Activated CD4-positive, alpha-beta T cell treated with anti-CD3 and anti-CD28 coated beads, Interleukin-2, Interleukin-6, amounts not matched to agents 100 ng/mL and 50 ng/mL, durations not matched to agents 16 hours and 8 hours (primary cell): ENCODE measurements around the gene FBLN2.
"Not testable (repeated sequence)": the region's sequence is repeated elsewhere in the genome, so short reads cannot be mapped to it uniquely, and the experiment has no call there.

Source experiments
- DNase-seq: peaks from one replicate; pipeline ENCODE4 v3.0.0-alpha.2; 2020

The FBLN2 gene

DNA sequence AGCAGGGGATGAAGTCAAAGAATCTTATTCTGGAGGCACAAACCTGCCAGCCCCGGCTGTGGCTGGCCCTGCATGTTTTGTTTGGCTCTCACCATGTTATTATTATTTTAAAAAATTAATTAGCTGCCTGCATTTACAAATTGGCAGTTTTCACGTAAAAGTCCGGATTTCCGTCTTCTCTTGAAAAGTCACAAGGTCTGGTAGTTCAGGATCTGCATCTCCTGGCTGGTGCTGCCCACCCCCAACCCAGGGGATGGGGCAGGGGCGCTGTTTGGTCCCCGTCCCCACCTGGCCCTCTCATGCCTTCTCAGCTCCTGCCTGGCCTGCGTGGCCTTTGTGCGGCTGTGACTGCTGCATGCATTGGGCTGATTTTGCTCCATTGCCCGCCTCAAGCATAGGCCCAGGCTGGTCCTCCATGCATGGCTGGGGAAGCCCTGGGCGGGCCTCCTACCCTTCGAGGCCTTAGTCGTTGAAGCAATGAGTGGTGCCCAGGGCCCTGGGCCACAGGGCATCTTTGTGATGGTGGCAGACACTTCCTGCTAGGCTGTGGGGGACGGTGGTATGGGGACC lies 2.0 kb downstream of the FBLN2 start:
- DNase-seq, result no peak

DNA sequence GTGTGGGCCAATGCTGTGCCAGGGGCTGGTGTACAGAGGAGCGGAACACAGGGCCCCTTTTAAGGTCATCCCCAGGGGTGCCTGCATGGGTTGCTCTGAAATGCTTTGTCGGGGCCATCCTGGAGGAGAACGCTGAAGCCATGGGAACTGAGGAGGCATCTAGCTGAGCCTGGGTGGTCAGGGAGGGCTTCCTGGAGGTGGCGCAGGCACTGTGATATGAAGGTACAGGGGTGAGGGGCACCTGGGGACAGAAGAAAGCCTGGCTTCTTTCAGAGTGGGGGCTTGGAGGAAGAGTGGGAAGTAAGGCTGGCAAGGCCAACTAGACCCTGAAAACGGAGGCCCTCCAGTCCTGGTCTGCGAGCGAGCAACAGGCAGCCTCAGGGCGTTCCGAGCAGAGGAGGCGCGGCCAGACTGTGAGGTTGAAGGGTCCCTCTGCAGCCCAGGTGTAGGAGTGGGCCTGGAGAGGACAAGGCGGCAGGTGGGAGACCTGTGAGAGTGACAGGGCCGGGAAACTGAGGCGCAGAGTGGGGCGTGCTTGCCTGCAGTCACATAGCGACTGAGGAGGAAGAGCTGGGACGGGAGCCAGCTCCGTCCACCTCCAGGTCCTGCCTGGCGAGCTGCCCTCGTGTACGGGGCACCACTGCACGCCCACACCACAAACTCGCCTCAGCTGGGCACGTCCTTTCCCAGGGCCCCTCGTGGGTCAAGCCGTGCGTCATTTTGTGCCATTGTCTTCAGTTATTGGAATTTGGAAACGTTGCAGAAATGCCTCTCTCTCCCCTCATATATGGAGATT lies 4.1 kb downstream of the FBLN2 start:
- no peak for DNase-seq

- DNase-seq, result no peak
These were observed 4.8 kb downstream of the FBLN2 start for GRCh38 chr3:13553686-13554085.

- no peak for DNase-seq
These were observed 6.8 kb downstream of the FBLN2 start for GRCh38 chr3:13555753-13556152.

DNA sequence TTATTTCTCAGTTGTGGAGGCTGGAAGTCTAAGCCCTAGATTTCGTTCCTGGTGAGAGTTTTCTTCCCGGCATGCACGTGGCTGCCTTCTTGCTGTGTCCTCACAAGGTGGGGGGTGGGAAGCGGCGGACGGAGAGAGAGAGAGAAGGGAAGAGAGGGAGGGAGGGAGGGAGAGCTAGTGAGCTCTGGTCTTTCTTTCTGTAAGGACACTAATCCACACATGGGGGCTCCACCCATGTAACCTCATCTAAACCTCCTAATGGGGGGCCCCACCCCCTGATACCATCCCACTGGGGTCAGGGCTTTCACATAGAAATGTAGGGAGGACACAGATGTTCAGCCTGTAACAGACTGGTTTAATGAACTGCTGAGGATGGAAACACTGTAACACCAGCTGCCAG lies 7.3 kb downstream of the FBLN2 start:
- no peak for DNase-seq

DNA sequence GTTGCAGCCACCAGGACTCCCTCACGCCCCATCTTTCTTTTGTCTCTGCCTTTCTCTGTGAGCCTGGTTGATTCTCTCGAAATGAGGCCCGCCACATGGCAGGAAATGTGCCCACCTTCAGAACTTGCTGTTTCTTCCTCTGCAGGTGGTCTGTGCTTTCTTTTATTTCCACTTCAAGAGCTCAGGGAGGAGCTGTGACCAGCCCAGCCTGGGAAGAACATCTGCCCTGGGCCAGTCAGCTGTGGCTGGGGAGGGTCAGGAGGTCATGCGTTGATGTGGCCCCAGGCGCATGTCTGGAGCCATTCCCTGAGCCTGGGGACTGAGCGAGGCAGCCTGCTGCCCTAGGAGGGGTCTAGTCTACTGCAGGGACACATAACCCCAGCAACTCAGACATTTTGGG lies 8.0 kb downstream of the FBLN2 start:
- DNase-seq, result no peak

DNA sequence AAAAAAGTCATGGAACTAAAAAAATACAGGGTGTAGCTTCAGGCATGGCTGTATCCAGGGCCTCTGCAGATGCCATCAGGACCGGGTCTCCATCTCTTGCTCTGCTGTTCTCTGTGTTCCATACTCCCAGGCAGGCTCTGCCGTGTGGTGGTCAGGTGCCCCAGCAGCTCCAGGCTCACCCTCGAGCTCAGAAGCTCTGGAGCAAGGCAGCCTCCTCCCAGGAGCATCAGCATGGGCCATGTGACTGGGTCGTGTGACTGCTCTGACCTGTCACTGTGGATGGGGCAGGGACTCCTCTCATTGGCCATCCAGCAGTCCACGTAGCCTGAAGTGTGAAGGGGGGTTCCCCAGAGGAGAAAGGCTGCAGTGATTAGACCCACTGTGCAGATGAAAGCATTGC lies 8.5 kb downstream of the FBLN2 start:
- no peak for DNase-seq

GRCh38 chr3:13557926-13558325 lies 9.0 kb downstream of the FBLN2 start:
- DNase-seq, result no peak

- DNase-seq, result no peak
These were observed 9.7 kb downstream of the FBLN2 start for GRCh38 chr3:13558651-13559050.

GRCh38 chr3:13559764-13560525 lies 11.0 kb downstream of the FBLN2 start:
- DNase-seq, result no peak

DNA sequence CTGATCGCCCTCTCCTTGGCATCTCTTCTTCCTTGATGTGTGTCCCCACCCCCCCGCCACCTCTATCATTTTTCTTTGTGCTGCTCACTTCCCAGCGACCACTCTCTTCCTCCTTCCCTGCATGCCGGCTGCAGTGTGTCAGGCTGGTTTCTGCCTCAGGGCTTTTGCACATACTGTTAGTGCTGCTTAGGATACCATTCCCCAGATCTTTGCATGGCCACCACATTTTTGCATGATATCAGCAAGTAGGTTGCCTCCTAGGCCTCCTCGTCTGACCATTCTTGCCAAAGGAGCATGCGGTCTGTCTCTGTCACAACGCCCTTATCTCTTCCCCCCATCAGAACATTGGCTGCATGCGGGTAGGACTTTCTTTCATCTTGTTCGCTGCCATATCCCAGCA lies 12.5 kb downstream of the FBLN2 start:
- DNase-seq, result no peak

DNA sequence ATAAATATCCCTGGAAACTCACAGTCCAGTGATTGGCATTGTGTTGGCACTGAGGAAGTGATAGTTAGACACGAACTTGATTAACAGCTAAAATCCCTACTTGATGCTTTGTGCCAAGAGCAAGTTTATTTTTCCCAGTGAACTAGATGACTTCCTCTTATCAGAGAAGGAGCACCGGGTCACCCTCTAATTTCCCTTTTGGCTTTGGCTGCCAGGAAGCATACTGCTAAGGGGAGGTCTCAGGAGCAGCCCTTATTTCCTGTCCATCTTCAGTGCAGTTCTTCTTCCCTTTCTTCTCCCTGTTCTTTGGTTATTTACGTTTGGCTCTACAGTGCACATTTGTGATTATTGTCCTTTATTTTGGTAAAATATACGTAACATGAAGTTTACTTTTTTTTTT lies 13.0 kb downstream of the FBLN2 start:
- no peak for DNase-seq

DNA sequence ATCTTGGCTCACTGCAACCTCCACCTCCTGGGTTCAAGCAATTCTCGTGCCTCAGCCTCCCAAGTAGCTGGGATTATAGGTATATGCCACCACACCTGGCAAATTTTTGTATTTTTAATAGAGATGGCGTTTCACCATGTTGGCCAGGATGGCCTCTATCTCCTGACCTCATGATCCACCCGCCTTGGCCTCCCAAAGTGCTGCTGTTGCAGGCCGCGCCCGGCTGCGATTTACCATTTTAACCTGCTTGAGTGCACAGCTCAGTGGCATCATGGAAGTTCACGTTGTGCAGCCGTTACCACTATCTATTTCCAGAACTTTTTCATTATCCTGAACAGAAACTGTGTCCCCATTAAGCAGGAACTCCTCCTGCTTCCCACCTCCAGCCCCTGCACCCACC lies 13.5 kb downstream of the FBLN2 start:
- not testable (repeated sequence) for DNase-seq

DNA sequence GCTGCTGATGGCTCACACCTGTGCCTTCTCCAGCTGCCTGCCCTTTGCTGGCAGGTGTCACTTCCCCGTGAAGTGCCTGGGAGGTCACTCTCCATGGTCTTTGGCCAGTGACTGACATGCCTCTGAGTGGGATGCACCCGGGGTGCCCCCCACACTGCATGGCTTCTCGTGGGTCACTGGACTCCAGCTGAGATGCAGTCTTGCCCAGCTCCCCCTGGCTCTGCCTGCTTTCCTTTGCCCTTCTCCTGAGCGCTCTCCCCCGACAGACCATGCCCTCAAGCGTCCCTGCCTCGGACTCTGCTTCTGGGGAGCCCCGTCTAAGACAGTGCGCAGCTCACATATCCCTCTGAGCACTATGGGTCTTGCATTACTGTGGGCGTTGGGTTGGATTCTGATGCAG lies 14.4 kb downstream of the FBLN2 start:
- DNase-seq, result no peak

DNA sequence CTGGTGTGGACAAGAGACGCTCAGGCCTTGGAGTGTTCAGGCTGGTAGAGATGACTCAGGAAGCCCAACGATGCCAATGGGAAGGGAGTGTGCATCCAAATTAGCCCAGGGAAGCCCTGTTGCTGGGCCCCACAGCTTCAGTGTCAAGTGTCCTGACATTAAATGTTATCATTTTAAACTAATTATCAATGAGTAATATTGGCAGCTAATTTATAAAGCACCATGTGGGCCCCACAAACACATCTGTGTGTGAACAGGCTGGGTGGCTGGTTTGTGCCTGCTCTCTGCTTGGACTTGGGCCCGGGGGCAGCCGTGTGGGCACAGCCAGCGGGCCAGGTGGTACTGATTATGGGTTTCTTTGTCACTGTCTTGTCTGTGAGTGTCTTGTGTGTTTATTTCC lies 15.0 kb downstream of the FBLN2 start:
- DNase-seq, result no peak

DNA sequence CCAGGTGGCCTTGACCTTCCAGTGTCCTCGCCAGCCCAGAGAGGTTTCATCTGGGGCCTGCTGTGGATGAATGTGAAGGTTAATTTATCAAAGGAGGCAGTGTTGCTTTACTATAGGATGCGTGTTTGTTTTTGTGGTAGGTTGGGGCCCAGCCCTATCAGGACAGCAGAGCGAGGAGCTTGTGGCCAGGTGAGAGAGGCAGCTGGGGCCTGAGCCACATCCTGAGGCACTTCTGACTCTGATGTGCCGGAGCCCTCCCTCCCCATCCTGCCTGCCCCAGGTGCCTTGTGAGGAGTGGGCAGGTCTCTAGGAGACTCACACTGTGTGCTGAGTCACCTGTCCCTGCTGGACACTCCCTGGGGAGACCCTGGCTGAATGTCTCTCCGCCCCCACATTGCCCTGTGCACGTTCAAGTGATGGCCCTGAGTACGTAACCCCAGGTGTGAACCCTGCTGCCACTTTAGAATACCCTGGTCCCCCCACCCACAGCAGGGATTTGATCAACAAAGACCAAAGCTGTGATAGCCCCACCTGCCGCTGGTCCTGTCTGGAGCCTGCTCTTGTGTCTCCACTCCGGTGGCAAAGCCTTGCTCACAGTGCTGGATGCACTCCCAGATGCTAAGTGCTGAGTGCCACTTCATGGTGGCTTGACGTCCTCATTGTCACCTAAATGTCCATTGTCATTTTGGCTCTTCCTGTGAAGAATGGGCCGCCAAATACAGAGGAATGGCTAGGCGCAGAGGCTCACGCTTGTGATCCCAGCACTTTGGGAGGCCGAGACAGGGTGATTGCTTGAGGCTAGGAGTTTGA lies 16.0 kb downstream of the FBLN2 start:
- DNase-seq, result no peak

DNA sequence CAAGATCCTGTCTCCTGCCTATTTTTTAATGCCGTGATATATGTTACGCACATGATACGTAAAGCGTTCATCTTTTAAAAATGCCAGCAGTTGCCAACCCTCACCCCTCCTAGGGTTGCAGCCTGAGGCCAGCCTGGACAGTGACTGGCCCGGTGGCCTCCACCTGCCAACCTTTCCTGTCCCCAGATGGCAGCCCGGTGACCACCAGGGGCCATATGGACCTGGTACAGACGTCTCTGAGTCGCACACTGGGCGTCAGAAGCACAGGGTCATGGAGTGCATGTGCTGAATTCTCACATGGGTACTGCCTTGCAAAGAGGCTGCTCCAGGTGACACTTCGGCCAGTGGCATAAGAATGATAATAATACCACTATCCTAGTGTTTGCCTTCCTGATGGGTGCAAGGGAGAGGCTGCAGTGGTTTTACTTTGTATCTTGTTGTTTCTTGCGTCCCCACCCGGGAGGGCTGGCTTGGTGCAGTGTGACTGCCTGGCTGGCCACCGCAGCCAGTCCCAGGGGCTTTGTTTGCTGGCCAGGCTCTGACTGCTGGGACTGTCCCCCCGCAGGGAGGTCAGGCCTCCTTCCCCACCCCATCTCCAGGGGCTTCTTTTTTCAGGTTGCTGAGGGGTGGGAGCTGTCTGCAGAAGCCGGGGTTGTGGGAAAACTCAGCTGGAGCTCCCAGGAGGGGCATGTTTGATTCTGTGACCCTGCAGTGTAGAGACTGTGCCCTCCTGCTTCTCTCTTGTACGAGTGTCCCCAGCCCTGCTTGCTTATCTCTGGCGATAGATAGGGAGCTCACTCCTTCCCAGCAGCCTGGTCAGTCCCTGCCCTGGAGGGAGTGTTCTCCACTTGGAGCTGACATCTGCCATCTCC lies 16.9 kb downstream of the FBLN2 start:
- DNase-seq, result no peak

- DNase-seq, result no peak
These were observed 17.5 kb downstream of the FBLN2 start for GRCh38 chr3:13566453-13566748.

DNA sequence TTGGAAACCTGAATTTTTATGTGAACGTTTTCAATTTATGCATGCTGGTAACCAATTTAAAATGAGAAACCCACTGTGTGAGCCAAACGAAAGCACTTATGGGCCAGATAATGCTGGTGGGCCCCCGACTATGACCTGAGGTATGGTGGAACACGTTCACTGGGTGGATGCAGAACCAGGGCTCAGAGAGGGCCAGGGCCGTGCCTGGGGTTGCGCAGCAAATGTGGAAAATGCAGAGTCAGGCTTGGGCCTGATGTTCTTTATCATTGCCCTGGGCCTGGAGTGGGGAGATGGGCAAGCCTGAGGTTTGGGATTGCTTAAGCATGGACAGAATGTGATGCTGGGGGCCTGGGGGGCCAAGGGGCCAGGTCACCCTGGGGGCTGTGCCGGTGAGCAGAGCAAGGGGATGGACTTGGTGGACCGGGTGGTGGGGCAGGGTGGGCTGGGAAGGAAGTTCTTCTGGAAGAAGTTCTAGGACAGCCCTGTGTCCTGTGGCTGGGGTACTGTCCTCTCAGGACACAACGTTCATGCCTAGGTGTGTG lies 17.9 kb downstream of the FBLN2 start:
- no peak for DNase-seq

- no peak for DNase-seq
These were observed 19.0 kb downstream of the FBLN2 start for GRCh38 chr3:13567684-13568514.

DNA sequence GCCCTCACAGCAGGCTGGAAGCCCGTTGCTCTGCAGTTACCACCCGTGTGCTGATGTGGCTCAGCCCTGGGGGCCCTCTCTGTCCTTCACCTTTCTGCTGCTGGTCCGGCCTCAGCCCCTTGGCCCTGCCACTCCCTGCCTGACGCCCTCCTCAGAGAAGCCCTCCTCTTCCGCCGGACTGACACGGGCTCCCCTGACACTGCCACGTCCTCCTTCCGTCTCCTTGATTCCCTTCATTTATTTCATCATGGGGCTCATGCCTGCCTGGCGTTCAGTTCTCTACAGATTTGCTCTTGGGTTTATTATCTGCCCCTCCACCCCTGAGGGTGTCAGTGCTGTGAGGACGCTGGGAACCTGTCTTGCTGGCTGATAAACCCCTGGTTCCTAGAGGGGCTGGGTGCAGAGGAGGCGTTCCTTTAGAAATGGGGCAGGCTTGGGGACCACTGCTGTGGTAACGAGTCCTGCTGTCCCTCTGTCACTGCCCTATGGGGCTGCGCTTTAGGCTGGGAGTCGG lies 19.6 kb downstream of the FBLN2 start:
- no peak for DNase-seq
